H1 (cell line): ENCODE results near the gene AASDH. TPM values are rescaled to one million over a fixed set of nuclear protein-coding genes. Genes with fewer than 3 reads are reported as not detected.

Experiments
- CTCF ChIA-PET: fragments of 300-600 bp; sonication (Branson Sonifier 250); formaldehyde crosslinking; loops from one replicate; lab custom pipeline; 2021; ENCODE audit not compliant: partially characterized antibody; lab: Charles Lee
- POLR2A ChIA-PET: fragments of 300-600 bp; sonication (Branson Sonifier 250); formaldehyde crosslinking; loops from one replicate; lab custom pipeline; 2021; ENCODE audit warnings: inconsistent platforms; ENCODE audit not compliant: partially characterized antibody; lab: Charles Lee
- DNase-seq, 2 experiments: peaks; one replicate each; pipeline versions ENCODE4 v3.0.0 to v3.0.0-alpha.2; 2010 to 2022; ENCODE audit warnings: low spot score in 2 of 2, low read depth in 1 of 2, mixed read lengths in 1 of 2
- FAIRE-seq: peaks from 2 replicates; lab custom pipeline; 2011; peaks lifted over from hg19 to GRCh38; lab: Jason Lieb, UNC
- H2AFZ ChIP-seq: 2 replicates; pipeline ENCODE4 v1.8.1; 2012; ENCODE audit warnings: low read length, inconsistent platforms
- H2AK5ac ChIP-seq: 2 replicates; pipeline ENCODE4 v1.6.1; 2013; ENCODE audit warnings: low read depth, low read length
- H2BK120ac ChIP-seq: replicated peaks from 2 replicates; pipeline ENCODE3; 2013; ENCODE audit warnings: low read depth, low read length, inconsistent platforms
- H2BK12ac ChIP-seq: 2 replicates; pipeline ENCODE4 v1.6.1; 2013; ENCODE audit warnings: low read depth, low read length
- H2BK15ac ChIP-seq: 2 replicates; pipeline ENCODE4 v1.6.1; 2013; ENCODE audit warnings: low read length
- H2BK20ac ChIP-seq: 2 replicates; pipeline ENCODE4 v1.6.1; 2013; ENCODE audit warnings: low read length
- H2BK5ac ChIP-seq: 2 replicates; pipeline ENCODE4 v1.6.1; 2013; ENCODE audit warnings: low read depth, low read length
- H3K14ac ChIP-seq: 2 replicates; pipeline ENCODE4 v1.6.1; 2013; ENCODE audit warnings: inconsistent platforms; ENCODE audit not compliant: insufficient read length
- H3K18ac ChIP-seq: 2 replicates; pipeline ENCODE4 v1.6.1; 2013; ENCODE audit warnings: low read length; ENCODE audit errors: extremely low read depth
- H3K23ac ChIP-seq: 2 replicates; pipeline ENCODE4 v1.6.1; 2013; ENCODE audit warnings: inconsistent platforms; ENCODE audit not compliant: insufficient read length
- H3K23me2 ChIP-seq: 2 replicates; pipeline ENCODE4 v1.6.1; 2013; ENCODE audit warnings: low read depth, low read length
- H3K27ac ChIP-seq: 2 replicates; pipeline ENCODE4 v1.6.1; 2011; ENCODE audit warnings: low read depth, low read length, inconsistent platforms
- H3K27me3 ChIP-seq, 4 experiments: replicated peaks in 1 of 4; 1 replicate in 1 of 4; 2 replicates in 3 of 4; pipeline versions ENCODE4 v1.6.1 to v1.8.1; 2011 to 2013; ENCODE audit warnings: low read length in 3 of 4, mild to moderate bottlenecking in 3 of 4, inconsistent platforms in 2 of 4, mixed read lengths in 2 of 4, moderate library complexity in 1 of 4; ENCODE audit not compliant: control insufficient read depth in 3 of 4, insufficient read depth in 3 of 4; ENCODE audit errors: extremely low read depth in 1 of 4
- H3K36me3 ChIP-seq, 4 experiments: 2 replicates each; pipeline versions ENCODE4 v1.6.1 to v1.8.1; 2011 to 2013; ENCODE audit warnings: mild to moderate bottlenecking in 4 of 4, low read length in 3 of 4, moderate library complexity in 2 of 4, control low read depth in 1 of 4, inconsistent platforms in 1 of 4; ENCODE audit not compliant: insufficient read depth in 4 of 4, control insufficient read depth in 2 of 4
- H3K4ac ChIP-seq: replicated peaks from 2 replicates; pipeline ENCODE3; 2013; ENCODE audit warnings: low read length, low read depth, mixed read lengths, inconsistent platforms; ENCODE audit not compliant: insufficient read length
- H3K4me1 ChIP-seq, 4 experiments: replicated peaks in 1 of 4; 1 replicate in 1 of 4; 2 replicates in 3 of 4; pipeline versions ENCODE4 v1.6.1 to v1.8.1; 2011 to 2013; ENCODE audit warnings: low read length in 3 of 4, inconsistent platforms in 2 of 4, mixed read lengths in 1 of 4; ENCODE audit not compliant: insufficient read depth in 4 of 4, control insufficient read depth in 3 of 4
- H3K4me2 ChIP-seq, 2 experiments: 2 replicates each; pipeline versions ENCODE4 v1.6.1 to v1.8.1; 2011 to 2013; ENCODE audit warnings: low read depth in 2 of 2, low read length in 2 of 2, control low read depth in 1 of 2, inconsistent platforms in 1 of 2, mild to moderate bottlenecking in 1 of 2; ENCODE audit not compliant: insufficient read depth in 1 of 2
- H3K4me3 ChIP-seq, 4 experiments: fragments of 200-600, 300-600 bp in 1 of 4; sonication (generic), shearing (Covaris generic), sonication (Bioruptor Twin) in 1 of 4; 2 replicates each; pipeline versions ENCODE4 v1.5.1 to v1.8.1; 2011 to 2016; ENCODE audit warnings: low read length in 4 of 4, low read depth in 3 of 4, control low read depth in 2 of 4, inconsistent platforms in 2 of 4, mild to moderate bottlenecking in 2 of 4, mixed read lengths in 1 of 4, moderate library complexity in 1 of 4; ENCODE audit not compliant: insufficient read depth in 2 of 4; ENCODE audit errors: extremely low read depth in 1 of 4
- H3K56ac ChIP-seq: replicated peaks from 2 replicates; pipeline ENCODE3; 2013; ENCODE audit warnings: low read depth, mild to moderate bottlenecking, mixed read lengths, low read length, inconsistent platforms; ENCODE audit not compliant: insufficient read length
- H3K79me1 ChIP-seq: 2 replicates; pipeline ENCODE4 v1.6.1; 2013; ENCODE audit warnings: low read depth, low read length, control low read depth
- H3K79me2 ChIP-seq, 2 experiments: 2 replicates each; pipeline versions ENCODE4 v1.6.1 to v1.8.1; 2012 to 2013; ENCODE audit warnings: low read length in 2 of 2, mild to moderate bottlenecking in 2 of 2, inconsistent platforms in 1 of 2; ENCODE audit not compliant: insufficient read depth in 2 of 2, control insufficient read depth in 1 of 2
- H3K9ac ChIP-seq, 4 experiments: replicated peaks in 1 of 4; 1 replicate in 1 of 4; 2 replicates in 3 of 4; pipeline versions ENCODE4 v1.6.1 to v1.8.1; 2011 to 2013; ENCODE audit warnings: low read depth in 3 of 4, low read length in 3 of 4, control low read depth in 2 of 4, mild to moderate bottlenecking in 2 of 4, moderate library complexity in 2 of 4, inconsistent platforms in 1 of 4; ENCODE audit errors: extremely low read depth in 1 of 4
- H3K9me3 ChIP-seq, 2 experiments: 2 replicates each; pipeline versions ENCODE4 v1.6.1 to v1.8.1; 2012 to 2013; ENCODE audit warnings: mild to moderate bottlenecking in 2 of 2, moderate library complexity in 2 of 2, control low read depth in 1 of 2, inconsistent platforms in 1 of 2, low read depth in 1 of 2, low read length in 1 of 2, mixed read lengths in 1 of 2; ENCODE audit not compliant: insufficient read depth in 2 of 2
- H4K20me1 ChIP-seq, 2 experiments: replicated peaks in 1 of 2; 2 replicates each; pipeline versions ENCODE3 to v1.8.1; 2011 to 2013; ENCODE audit warnings: inconsistent platforms in 2 of 2, low read length in 2 of 2, mild to moderate bottlenecking in 1 of 2; ENCODE audit not compliant: insufficient read depth in 2 of 2, control insufficient read depth in 1 of 2
- H4K5ac ChIP-seq: 2 replicates; pipeline ENCODE4 v1.6.1; 2013; ENCODE audit warnings: low read length, low read depth, mixed read lengths, inconsistent platforms; ENCODE audit not compliant: insufficient read length
- H4K8ac ChIP-seq: 2 replicates; pipeline ENCODE4 v1.8.0; 2013; ENCODE audit warnings: mild to moderate bottlenecking, moderate library complexity, low read length, inconsistent platforms; ENCODE audit not compliant: insufficient read depth; ENCODE audit errors: extremely low read depth
- H4K91ac ChIP-seq: replicated peaks from 2 replicates; pipeline ENCODE3; 2013; ENCODE audit warnings: low read length, mixed read lengths, inconsistent platforms; ENCODE audit not compliant: insufficient read length
- BRCA1 ChIP-seq: IDR thresholded peaks from 2 replicates; pipeline ENCODE4 v1.6.1; 2012; ENCODE audit warnings: low read depth, low read length, improper control_type of control experiment
- CBX5 ChIP-seq: fragments of 300-800, 300-1000 bp; sonication (generic); IDR thresholded peaks from 2 replicates; pipeline ENCODE4 v1.7.1; 2016; ENCODE audit warnings: antibody characterized with exemption, low read length, low read depth
- FOSL1 ChIP-seq: IDR thresholded peaks from 2 replicates; pipeline ENCODE4 v1.6.1; 2011; ENCODE audit warnings: mild to moderate bottlenecking, low read depth, low read length, moderate library complexity; ENCODE audit not compliant: insufficient read depth
- KDM1A ChIP-seq: fragments of 200-600, 300-600 bp; sonication (generic); IDR thresholded peaks from 2 replicates; pipeline ENCODE4 v1.7.1; 2016; ENCODE audit warnings: mild to moderate bottlenecking, low read length, borderline replicate concordance
- KDM4A ChIP-seq: IDR thresholded peaks from one replicate; pipeline ENCODE4 v1.7.1; 2012; ENCODE audit warnings: low read depth, mild to moderate bottlenecking, moderate library complexity, low read length, inconsistent platforms; ENCODE audit not compliant: severe bottlenecking
- PHF8 ChIP-seq: fragments of 200-600 bp; sonication (generic); conservative IDR thresholded peaks from 2 replicates; pipeline ENCODE4 v1.7.1; 2012; ENCODE audit warnings: low read depth, mild to moderate bottlenecking, inconsistent platforms, low read length, moderate library complexity
- RNF2 ChIP-seq: fragments of 200-900, 300-1000 bp; sonication (generic); IDR thresholded peaks from 2 replicates; pipeline ENCODE4 v1.7.1; 2016; ENCODE audit warnings: borderline replicate concordance, low read depth, mild to moderate bottlenecking, antibody characterized with exemption, low read length; ENCODE audit not compliant: poor library complexity, severe bottlenecking; ENCODE audit errors: missing control alignments
- RXRA ChIP-seq: IDR thresholded peaks from 2 replicates; pipeline ENCODE4 v1.6.1; 2011; ENCODE audit warnings: low read depth, mild to moderate bottlenecking, low read length, moderate library complexity; ENCODE audit not compliant: insufficient read depth
- SIX5 ChIP-seq: IDR thresholded peaks from 2 replicates; pipeline ENCODE4 v1.6.1; 2011; ENCODE audit warnings: mild to moderate bottlenecking, low read depth, low read length
- SP1 ChIP-seq: IDR thresholded peaks from 2 replicates; pipeline ENCODE4 v1.6.1; 2011; ENCODE audit warnings: low read depth, low read length
- SUZ12 ChIP-seq: fragments of 200-600 bp; sonication (generic); IDR thresholded peaks from 2 replicates; pipeline ENCODE4 v1.6.1; 2012; ENCODE audit warnings: mild to moderate bottlenecking, inconsistent platforms, low read length, moderate library complexity, mixed read lengths
- TAF7 ChIP-seq: optimal IDR thresholded peaks from 2 replicates; pipeline ENCODE3; 2011; ENCODE audit warnings: low read depth, mild to moderate bottlenecking, inconsistent platforms, low read length, moderate library complexity, borderline replicate concordance
- TBP ChIP-seq: IDR thresholded peaks from 2 replicates; pipeline ENCODE4 v1.6.1; 2011; ENCODE audit warnings: low read depth, low read length, improper control_type of control experiment
- WGBS, 2 experiments: shearing (Covaris generic) in 1 of 2; methylation state at CpG; one replicate each; pipeline versions ENCODE4 v1.1.6 to v1.1.7; 2013 to 2015; ENCODE audit warnings: low lambda C conversion rate in 2 of 2, mixed read lengths in 2 of 2, inconsistent platforms in 1 of 2, low coverage in 1 of 2, missing lambda C conversion rate in 1 of 2; ENCODE audit not compliant: insufficient replicate concordance in 2 of 2, insufficient coverage in 1 of 2, insufficient read length in 1 of 2; ENCODE audit errors: extremely low coverage in 1 of 2, missing lambda C conversion rate in 1 of 2; 5-methylcytosine and 5-hydroxymethylcytosine counted together
- polyA plus RNA-seq, 7 experiments: library from polyadenylated mRNA; depleted of rRNA in 3 of 7; stranded (reverse) in 5 of 7; unstranded in 2 of 7; fragments of >200 nt in 5 of 7; fragments of 200-250 nt in 2 of 7; gene quantifications; 1 replicate in 5 of 7; 2 replicates in 1 of 7; 4 replicates in 1 of 7; pipeline versions ENCODE4 v1.2.1 to v1.2.3, GENCODE V29; 2011 to 2013; ENCODE audit warnings: missing spikeins in 2 of 7, mixed read lengths in 2 of 7
- total RNA-seq: library from RNA; stranded (reverse); fragmentation: NEBNext Ultra II Directional; extraction: Animal tissue kit (Norgen Biotek cat#: 25700); gene quantifications from 2 replicates; pipeline ENCODE4 v1.2.1, GENCODE V29; 2021

AASDH gene
- total and polyA plus RNA-seq, 2 of the 8 experiments (the other 6 are each of a cell fraction or from before 2014, with no cell fraction given) = 8.0 to 10.9 TPM

GRCh38 chr4:56314207-56314915 is 72.9 kb downstream of the AASDH start:
- H2BK5ac ChIP-seq = no peak overlapping the region
- H3K18ac ChIP-seq = no peak overlapping the region
- H2BK20ac ChIP-seq = no peak overlapping the region
- H3K27ac ChIP-seq = no peak overlapping the region
- H3K4me3 ChIP-seq = no peak overlapping the region
- no peaks in the 10 kb centered on the region for H3K27me3 ChIP-seq
- no peak overlapping the region for H2AK5ac ChIP-seq
- no peak overlapping the region for H3K4ac ChIP-seq
- H3K23me2 ChIP-seq = no peaks in the 10 kb centered on the region
- POLR2A ChIA-PET = interaction anchor here (0.7 to 0.8 kb wide), 2 partner anchors 191 to 1822 kb away, joined by 3 read pairs; no protein-coding TSS in a partner anchor
- CTCF ChIA-PET = no interaction called here
- no peak overlapping the region for H3K4me2 ChIP-seq
- H3K36me3 ChIP-seq = peaks cover 0 to 15% (median 2%) of the 10 kb centered on the region in 4 experiments; a peak in 2 of 8 replicates
- no peak overlapping the region for H2BK12ac ChIP-seq
- H3K9me3 ChIP-seq = no peaks in the 10 kb centered on the region
- 93% methylated on average over 38 of the region's 50 CpGs; no CpG with 5 or more reads in 1 of the 2 experiments for WGBS, 2 experiments
- FAIRE-seq = no peak
- no peak for DNase-seq
- H4K5ac ChIP-seq = no peak overlapping the region
- H3K9ac ChIP-seq = no peak overlapping the region
- H2BK120ac ChIP-seq = no peak overlapping the region
- no peak overlapping the region for H2AFZ ChIP-seq
- no peak overlapping the region for H4K8ac ChIP-seq
- no peak overlapping the region for H3K14ac ChIP-seq
- no peak overlapping the region for H3K23ac ChIP-seq
- H3K56ac ChIP-seq = no peak overlapping the region
- no peak overlapping the region for H4K91ac ChIP-seq
- no peaks in the 10 kb centered on the region for H3K79me2 ChIP-seq
- no peaks in the 10 kb centered on the region for H3K4me1 ChIP-seq
- H4K20me1 ChIP-seq = no peaks in the 10 kb centered on the region
- H2BK15ac ChIP-seq = no peak overlapping the region
- no peaks in the 10 kb centered on the region for H3K79me1 ChIP-seq
- no peak for TF ChIP-seq SUZ12
- TF ChIP-seq TAF7 = no peak
- no peak for TF ChIP-seq RNF2
- no peak for TF ChIP-seq KDM1A
- no peak for TF ChIP-seq CBX5
- no peak for TF ChIP-seq TBP
- TF ChIP-seq PHF8 = no peak
- TF ChIP-seq FOSL1 = no peak
- TF ChIP-seq SP1 = no peak
- no peak for TF ChIP-seq RXRA
- TF ChIP-seq KDM4A = no peak
- no peak for TF ChIP-seq BRCA1
- TF ChIP-seq SIX5 = no peak
